Central memory CD8-positive, alpha-beta T cell (primary cell): ENCODE measurements around the gene PDE4D.

Source experiments
- ATAC-seq: fragments of 150-1000 bp; cut with Tn5 transposase; replicated peaks from 2 replicates; pipeline ENCODE4 v1.10.0; 2022; ENCODE audit warnings: mild to moderate bottlenecking, moderate FRiP score, moderate number of reproducible peaks; ENCODE audit not compliant: poor library complexity, severe bottlenecking; ENCODE audit errors: extremely low read depth
- DNase-seq, 2 donors: peaks; one replicate each; pipeline ENCODE4 v3.0.0; 2021; ENCODE audit warnings: low spot score in 2 of 2
- H3K27ac Mint-ChIP-seq: one replicate; pipeline ENCODE4 v1.8.0; 2022; ENCODE audit warnings: low read depth, mild to moderate bottlenecking, moderate library complexity, mixed read lengths
- H3K27me3 Mint-ChIP-seq: one replicate; pipeline ENCODE4 v1.8.0; 2022; ENCODE audit warnings: mixed read lengths
- H3K36me3 Mint-ChIP-seq: one replicate; pipeline ENCODE4 v1.8.0; 2022; ENCODE audit warnings: mild to moderate bottlenecking, moderate library complexity, mixed read lengths; ENCODE audit not compliant: insufficient read depth
- H3K4me1 Mint-ChIP-seq: one replicate; pipeline ENCODE4 v1.8.0; 2022; ENCODE audit warnings: mixed read lengths
- H3K4me3 Mint-ChIP-seq: one replicate; pipeline ENCODE4 v1.8.0; 2022; ENCODE audit warnings: mild to moderate bottlenecking, moderate library complexity, mixed read lengths
- H3K9me3 Mint-ChIP-seq: one replicate; pipeline ENCODE4 v1.8.0; 2022; ENCODE audit warnings: mixed read lengths

The PDE4D gene

DNA sequence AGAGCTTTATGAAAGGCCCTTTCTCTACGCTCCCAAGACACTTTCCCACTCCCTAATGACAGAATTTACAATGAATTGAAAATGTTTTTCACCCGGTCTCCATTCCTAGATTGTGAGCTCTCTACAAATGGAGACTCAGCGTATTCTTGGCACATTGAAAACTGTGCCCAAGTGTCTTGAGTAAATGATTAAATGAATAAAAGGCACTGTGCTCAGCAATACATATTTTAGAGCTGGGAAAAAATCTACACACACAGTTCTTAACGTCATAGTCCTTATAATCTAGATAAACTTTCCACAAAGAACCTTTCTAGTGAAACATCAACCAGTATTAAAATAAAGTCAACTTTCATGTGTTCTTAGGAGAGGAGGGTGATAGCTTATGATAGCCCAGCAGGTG, 676.7 kb downstream of the PDE4D start:
- ATAC-seq: no peak
- Mint-ChIP-seq H3K4me1 (no peaks in the 10 kb centered on the region), H3K27me3 (peaks cover 51% of the 10 kb centered on the region), H3K9me3 (no peaks in the 10 kb centered on the region), H3K36me3 (no peaks in the 10 kb centered on the region), H3K27ac (no peak overlapping the region), H3K4me3 (no peak overlapping the region)
- no peak for DNase-seq

DNA sequence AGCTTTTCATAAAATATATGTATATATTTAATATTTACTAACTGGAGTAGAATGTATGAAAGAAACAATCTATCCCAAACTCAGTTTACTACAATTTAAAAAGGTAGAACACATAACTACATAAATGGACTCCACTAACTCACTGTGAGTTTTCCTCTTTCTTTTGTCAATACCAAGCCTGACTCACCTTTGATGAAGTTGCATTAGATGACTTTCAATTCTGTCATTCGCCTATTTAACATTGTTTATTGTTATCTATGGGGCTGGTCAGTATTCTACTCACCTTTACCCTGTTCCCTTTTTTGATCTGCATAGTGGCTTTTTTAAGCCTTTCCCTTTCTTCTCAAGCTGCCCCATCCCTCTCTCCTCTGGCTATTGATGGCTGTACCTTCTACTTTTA, 680.9 kb downstream of the PDE4D start:
- H3K36me3 Mint-ChIP-seq: no peaks in the 10 kb centered on the region
- ATAC-seq (no peak), DNase-seq (no peak)
- no peak overlapping the region for H3K27ac Mint-ChIP-seq
- no peaks in the 10 kb centered on the region for H3K4me1 Mint-ChIP-seq
- H3K9me3 Mint-ChIP-seq: no peaks in the 10 kb centered on the region
- no peak overlapping the region for H3K4me3 Mint-ChIP-seq
- H3K27me3 Mint-ChIP-seq: peaks cover 42% of the 10 kb centered on the region

DNA sequence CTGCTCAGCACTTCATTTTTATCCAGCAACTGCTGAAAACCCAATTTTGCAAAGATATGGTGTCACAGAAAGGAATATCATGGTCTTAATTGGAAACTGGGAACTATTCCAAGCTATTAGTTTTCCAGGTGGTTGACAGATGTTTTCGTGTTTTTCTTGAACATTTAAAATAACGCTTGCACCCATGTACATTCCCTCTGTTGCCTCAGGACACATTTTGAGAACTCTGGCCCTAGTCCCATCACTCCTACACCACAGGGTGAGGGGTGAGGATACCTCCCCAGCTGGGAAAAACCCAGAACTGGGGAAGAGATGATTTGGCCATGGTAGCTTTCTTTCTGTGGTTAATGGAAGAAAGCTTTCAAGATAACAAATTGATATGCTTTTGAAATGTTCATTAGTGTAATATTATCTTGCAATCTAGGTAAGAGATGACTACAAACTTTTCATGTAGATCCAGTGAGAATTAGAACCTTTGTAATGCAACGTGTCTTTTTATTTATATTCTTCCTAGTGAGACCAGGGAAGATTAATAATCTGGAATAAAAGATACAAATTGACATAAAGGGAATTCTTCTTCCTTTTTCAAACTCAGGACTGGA, 683.7 kb downstream of the PDE4D start:
- no peak overlapping the region for H3K27ac Mint-ChIP-seq
- DNase-seq (no peak), ATAC-seq (no peak)
- no peaks in the 10 kb centered on the region for H3K36me3 Mint-ChIP-seq
- no peaks in the 10 kb centered on the region for H3K4me1 Mint-ChIP-seq
- H3K4me3 Mint-ChIP-seq: no peak overlapping the region
- H3K27me3 Mint-ChIP-seq: peaks cover 19% of the 10 kb centered on the region
- no peaks in the 10 kb centered on the region for H3K9me3 Mint-ChIP-seq

DNA sequence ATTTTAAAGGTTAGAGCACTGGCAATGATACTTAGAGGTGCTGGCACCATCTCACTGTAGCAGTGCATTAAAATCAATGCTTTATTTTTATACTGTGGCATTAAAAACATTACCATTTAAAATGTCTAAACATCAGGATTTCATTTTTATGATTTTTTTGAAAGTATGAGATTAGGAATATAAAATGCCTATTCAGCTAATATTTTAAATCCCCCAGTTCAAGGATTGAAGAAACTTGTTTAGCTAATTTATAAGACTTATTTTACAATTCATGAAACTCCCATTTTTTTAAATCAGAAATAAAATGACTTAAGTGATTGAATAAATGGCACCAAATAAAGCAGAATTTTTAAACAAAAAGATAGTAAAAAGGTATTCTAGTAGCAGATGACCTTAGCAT, 685.1 kb downstream of the PDE4D start:
- no peaks in the 10 kb centered on the region for H3K36me3 Mint-ChIP-seq
- no peak for ATAC-seq
- H3K4me3 Mint-ChIP-seq: no peak overlapping the region
- H3K9me3 Mint-ChIP-seq: no peaks in the 10 kb centered on the region
- H3K27ac Mint-ChIP-seq: no peak overlapping the region
- H3K4me1 Mint-ChIP-seq: no peaks in the 10 kb centered on the region
- DNase-seq: no peak
- peaks cover 12% of the 10 kb centered on the region for H3K27me3 Mint-ChIP-seq

GRCh38 chr5:59207401-59207800, 686.1 kb downstream of the PDE4D start:
- Mint-ChIP-seq H3K4me3 (no peak overlapping the region), H3K36me3 (no peaks in the 10 kb centered on the region), H3K27me3 (peaks cover 17% of the 10 kb centered on the region), H3K9me3 (no peaks in the 10 kb centered on the region), H3K4me1 (no peaks in the 10 kb centered on the region), H3K27ac (no peak overlapping the region)
- DNase-seq (no peak), ATAC-seq (no peak)

GRCh38 chr5:59206132-59206581, 687.4 kb downstream of the PDE4D start:
- no peaks in the 10 kb centered on the region for H3K4me1 Mint-ChIP-seq
- ATAC-seq (no peak), DNase-seq (no peak)
- H3K27ac Mint-ChIP-seq: no peak overlapping the region
- no peaks in the 10 kb centered on the region for H3K9me3 Mint-ChIP-seq
- H3K4me3 Mint-ChIP-seq: no peak overlapping the region
- H3K27me3 Mint-ChIP-seq: peaks cover 18% of the 10 kb centered on the region
- no peaks in the 10 kb centered on the region for H3K36me3 Mint-ChIP-seq

DNA sequence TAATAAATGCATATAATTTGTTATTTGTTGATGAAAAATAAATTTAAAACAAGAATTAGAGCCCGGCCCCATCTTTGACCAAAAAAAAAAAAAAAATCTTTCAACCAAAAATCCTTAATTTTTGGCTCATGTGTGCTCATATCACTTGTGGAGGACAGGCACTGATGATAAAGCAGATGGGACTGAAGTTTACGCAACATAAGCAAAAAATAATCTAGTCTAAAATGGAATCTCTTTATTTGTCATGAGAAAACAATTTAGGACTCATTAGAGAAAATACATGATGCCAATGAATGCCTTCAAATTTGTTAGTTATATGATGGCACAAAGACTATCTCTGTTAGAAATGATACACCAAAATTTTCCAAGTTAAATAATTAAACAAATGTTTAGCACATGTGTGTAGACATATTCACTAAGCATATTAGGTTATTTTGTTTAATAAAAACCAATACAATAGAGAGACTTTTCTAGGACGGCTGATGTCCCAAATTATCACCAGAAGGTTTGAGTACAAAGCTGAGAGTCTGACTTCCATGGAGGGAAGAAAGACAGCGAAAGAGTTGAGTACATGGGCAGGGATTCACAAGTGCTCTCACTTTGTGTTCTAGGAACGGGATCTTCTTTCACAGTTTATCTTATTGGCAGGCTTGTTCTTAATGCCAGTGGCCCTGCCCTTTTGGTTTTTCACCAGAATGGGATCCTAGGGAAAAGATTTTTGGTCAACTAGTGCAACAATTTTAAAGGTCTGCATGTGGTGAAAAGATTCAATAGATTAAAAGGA, 689.2 kb downstream of the PDE4D start:
- H3K9me3 Mint-ChIP-seq: no peaks in the 10 kb centered on the region
- H3K27me3 Mint-ChIP-seq: peaks cover 18% of the 10 kb centered on the region
- DNase-seq (no peak), ATAC-seq (no peak)
- no peaks in the 10 kb centered on the region for H3K4me1 Mint-ChIP-seq
- H3K36me3 Mint-ChIP-seq: no peaks in the 10 kb centered on the region
- H3K4me3 Mint-ChIP-seq: no peak overlapping the region
- H3K27ac Mint-ChIP-seq: no peak overlapping the region

GRCh38 chr5:59199868-59200267, 693.7 kb downstream of the PDE4D start:
- Mint-ChIP-seq H3K27ac (no peak overlapping the region), H3K9me3 (no peaks in the 10 kb centered on the region), H3K27me3 (peaks cover 21% of the 10 kb centered on the region), H3K4me1 (no peaks in the 10 kb centered on the region), H3K36me3 (no peaks in the 10 kb centered on the region), H3K4me3 (no peak overlapping the region)
- DNase-seq: no peak
- ATAC-seq: no peak

GRCh38 chr5:59198832-59199231, 694.7 kb downstream of the PDE4D start:
- Mint-ChIP-seq H3K4me3 (no peak overlapping the region), H3K27ac (no peak overlapping the region), H3K27me3 (peaks cover 22% of the 10 kb centered on the region), H3K36me3 (no peaks in the 10 kb centered on the region), H3K9me3 (no peaks in the 10 kb centered on the region), H3K4me1 (no peaks in the 10 kb centered on the region)
- ATAC-seq (no peak), DNase-seq (no peak)

GRCh38 chr5:59198365-59198764, 695.2 kb downstream of the PDE4D start:
- no peaks in the 10 kb centered on the region for H3K36me3 Mint-ChIP-seq
- no peaks in the 10 kb centered on the region for H3K4me1 Mint-ChIP-seq
- DNase-seq (no peak), ATAC-seq (no peak)
- H3K9me3 Mint-ChIP-seq: no peaks in the 10 kb centered on the region
- H3K27ac Mint-ChIP-seq: no peak overlapping the region
- H3K4me3 Mint-ChIP-seq: no peak overlapping the region
- H3K27me3 Mint-ChIP-seq: peaks cover 17% of the 10 kb centered on the region

GRCh38 chr5:59197911-59198310, 695.6 kb downstream of the PDE4D start:
- H3K27ac Mint-ChIP-seq: no peak overlapping the region
- no peaks in the 10 kb centered on the region for H3K36me3 Mint-ChIP-seq
- ATAC-seq (no peak), DNase-seq (no peak)
- no peaks in the 10 kb centered on the region for H3K9me3 Mint-ChIP-seq
- peaks cover 12% of the 10 kb centered on the region for H3K27me3 Mint-ChIP-seq
- no peak overlapping the region for H3K4me3 Mint-ChIP-seq
- no peaks in the 10 kb centered on the region for H3K4me1 Mint-ChIP-seq

DNA sequence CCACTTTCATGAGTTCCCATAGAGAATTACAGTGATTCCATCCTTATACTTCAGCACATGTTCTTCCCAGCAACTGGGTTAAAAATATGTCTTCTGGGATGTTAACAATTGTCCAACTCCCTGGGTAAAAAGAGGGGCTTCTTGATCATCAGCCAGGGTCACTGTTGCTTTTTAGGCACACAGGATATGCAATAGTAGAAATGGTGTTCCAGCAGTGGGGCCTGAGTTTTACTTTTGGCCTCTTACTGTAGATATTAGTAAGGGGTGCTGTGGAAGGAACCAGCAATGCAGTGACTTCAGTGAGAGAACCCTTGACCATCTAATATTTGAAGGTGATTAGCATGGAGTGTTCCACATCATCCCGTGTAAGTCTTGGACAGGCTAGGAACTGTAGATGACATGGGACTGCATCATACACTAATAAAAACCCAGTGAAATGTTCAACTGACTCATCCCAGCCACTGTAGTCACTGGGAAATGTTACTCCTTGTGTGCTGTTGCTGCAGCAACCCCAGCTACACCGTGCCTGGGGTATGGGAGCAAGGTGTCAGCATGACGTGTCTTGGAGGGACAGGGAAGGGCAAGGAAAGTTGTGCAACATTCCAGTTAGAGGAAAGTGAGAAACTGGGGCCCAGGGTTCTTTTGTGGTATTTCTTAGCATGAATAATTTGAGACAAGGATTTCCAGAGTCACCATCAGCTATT, 699.8 kb downstream of the PDE4D start:
- Mint-ChIP-seq H3K4me3 (no peak overlapping the region), H3K36me3 (no peaks in the 10 kb centered on the region), H3K9me3 (no peaks in the 10 kb centered on the region), H3K27ac (no peak overlapping the region), H3K27me3 (peaks cover 21% of the 10 kb centered on the region), H3K4me1 (no peaks in the 10 kb centered on the region)
- DNase-seq (no peak), ATAC-seq (no peak)

DNA sequence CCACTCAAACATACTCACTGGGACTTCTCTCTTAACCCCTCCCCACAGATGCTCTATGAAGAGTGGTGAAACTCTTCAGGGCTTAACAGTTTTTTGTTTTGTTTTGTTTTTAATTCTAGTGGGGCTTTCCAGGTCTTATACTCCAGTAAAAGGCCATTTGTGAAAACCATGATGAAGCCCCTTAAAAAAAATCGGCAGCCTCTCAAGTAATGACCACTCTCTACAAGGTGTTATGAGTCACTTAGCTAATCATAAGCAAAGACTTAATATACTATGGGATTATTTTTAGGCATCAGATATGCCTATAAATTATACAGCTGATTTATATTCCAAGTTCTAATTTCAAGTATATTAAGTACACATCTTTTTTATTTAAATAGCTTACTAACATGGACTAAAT, 702.8 kb downstream of the PDE4D start:
- H3K4me1 Mint-ChIP-seq: peaks cover 6% of the 10 kb centered on the region
- H3K27ac Mint-ChIP-seq: no peak overlapping the region
- ATAC-seq (no peak), DNase-seq (no peak)
- H3K36me3 Mint-ChIP-seq: no peaks in the 10 kb centered on the region
- no peak overlapping the region for H3K4me3 Mint-ChIP-seq
- peaks cover 45% of the 10 kb centered on the region for H3K27me3 Mint-ChIP-seq
- no peaks in the 10 kb centered on the region for H3K9me3 Mint-ChIP-seq
